ENCODE data around the gene TMEM98.
A peak's percentile ranks its signal among the peaks of the same experiment; 100 is the strongest.

The TMEM98 gene

GRCh38 chr17:32901743-32902142, 26.2 kb upstream of the TMEM98 start:
- no peak overlapping the region for H3K27ac ChIP-seq (ENCODE audit: low read depth, low read length)
- no peaks in the 10 kb centered on the region for H3K36me3 ChIP-seq (ENCODE audit: control insufficient read depth, insufficient read depth, low read length)
- H3K27me3 ChIP-seq (ENCODE audit: control insufficient read depth, insufficient read depth, low read length), result no peaks in the 10 kb centered on the region
- H3K4me3 ChIP-seq (ENCODE audit: low read length), result no peak overlapping the region
- H3K4me1 ChIP-seq (ENCODE audit: control insufficient read depth, insufficient read depth, low read length), result no peaks in the 10 kb centered on the region
- no peak overlapping the region for H3K9ac ChIP-seq (ENCODE audit: low read length)

DNA sequence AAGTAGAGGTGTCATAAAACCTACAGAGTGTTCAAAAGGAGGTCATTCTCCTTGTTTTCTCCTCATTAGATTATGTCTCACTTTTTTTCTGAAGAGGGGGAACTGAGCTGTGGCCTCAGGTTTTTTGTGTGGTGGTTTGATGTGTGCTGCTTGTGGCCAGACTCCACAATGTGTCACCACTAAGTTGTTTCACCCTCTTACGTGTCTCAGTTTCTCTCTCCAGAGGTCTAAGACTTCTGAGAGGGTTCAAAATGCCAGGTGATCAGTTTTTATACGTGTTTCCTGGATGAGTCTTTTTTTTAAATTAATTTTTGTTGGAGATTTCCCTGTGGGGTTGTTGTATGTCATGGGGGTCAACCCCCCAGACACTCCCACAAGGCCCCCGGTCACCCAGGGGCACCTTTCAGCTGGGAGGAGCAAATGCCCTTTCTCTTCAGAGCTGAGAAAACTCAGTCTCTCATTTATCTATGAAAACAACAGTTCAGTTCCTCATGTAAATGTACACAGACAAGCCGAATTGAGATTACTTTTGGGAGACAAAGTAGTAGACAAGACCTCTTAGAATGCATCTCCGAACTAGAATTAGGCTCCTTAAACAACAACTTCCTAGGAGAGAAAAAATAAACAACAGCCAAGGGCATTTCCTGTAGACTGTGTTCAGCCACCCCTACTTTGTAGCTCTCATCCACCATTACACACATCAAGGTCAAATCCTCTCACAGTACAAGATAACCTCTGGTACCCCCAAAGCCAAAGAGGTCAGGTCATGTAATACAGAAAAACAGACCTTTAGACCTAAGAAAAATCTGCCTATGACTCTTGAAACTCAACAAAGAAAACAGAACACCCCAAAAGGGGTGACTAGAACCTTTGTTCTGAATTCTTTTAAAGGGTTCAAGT, 23.9 kb upstream of the TMEM98 start:
- no peak overlapping the region for H3K9ac ChIP-seq (ENCODE audit: low read length)
- H3K27ac ChIP-seq (ENCODE audit: low read depth, low read length), result no peak overlapping the region
- H3K27me3 ChIP-seq (ENCODE audit: control insufficient read depth, insufficient read depth, low read length), result no peaks in the 10 kb centered on the region
- no peaks in the 10 kb centered on the region for H3K4me1 ChIP-seq (ENCODE audit: control insufficient read depth, insufficient read depth, low read length)
- no peaks in the 10 kb centered on the region for H3K36me3 ChIP-seq (ENCODE audit: control insufficient read depth, insufficient read depth, low read length)
- H3K4me3 ChIP-seq (ENCODE audit: low read length), result no peak overlapping the region

GRCh38 chr17:32904891-32905290, 23.1 kb upstream of the TMEM98 start:
- Histone ChIP-seq H3K4me3 (ENCODE audit: low read length) (no peak overlapping the region), H3K36me3 (ENCODE audit: control insufficient read depth, insufficient read depth, low read length) (no peaks in the 10 kb centered on the region), H3K27ac (ENCODE audit: low read depth, low read length) (no peak overlapping the region), H3K9ac (ENCODE audit: low read length) (no peak overlapping the region), H3K4me1 (ENCODE audit: control insufficient read depth, insufficient read depth, low read length) (no peaks in the 10 kb centered on the region), H3K27me3 (ENCODE audit: control insufficient read depth, insufficient read depth, low read length) (no peaks in the 10 kb centered on the region)

DNA sequence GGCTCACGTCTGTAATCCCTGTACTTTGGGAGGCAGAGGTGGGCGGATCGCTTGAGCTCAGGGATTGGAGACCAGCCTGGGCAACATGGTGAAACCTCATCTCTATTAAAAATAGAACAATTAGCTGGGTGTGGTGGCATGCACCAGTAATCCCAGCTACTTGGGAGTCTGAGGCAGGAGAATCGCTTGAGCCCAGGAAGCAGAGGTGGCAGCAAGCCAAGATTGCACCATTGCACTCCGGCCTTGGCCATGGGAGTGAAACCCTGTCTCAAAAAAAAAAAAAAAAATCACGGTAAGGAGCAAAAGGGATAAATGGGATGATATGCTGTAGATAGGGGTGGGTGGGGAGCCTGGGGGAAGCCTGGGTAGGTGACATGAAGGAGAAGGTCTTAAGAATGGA, 20.4 kb upstream of the TMEM98 start:
- Histone ChIP-seq H3K27ac (ENCODE audit: low read depth, low read length) (no peak overlapping the region), H3K9ac (ENCODE audit: low read length) (no peak overlapping the region), H3K27me3 (ENCODE audit: control insufficient read depth, insufficient read depth, low read length) (no peaks in the 10 kb centered on the region), H3K4me1 (ENCODE audit: control insufficient read depth, insufficient read depth, low read length) (peaks cover 7% of the 10 kb centered on the region), H3K36me3 (ENCODE audit: control insufficient read depth, insufficient read depth, low read length) (no peaks in the 10 kb centered on the region), H3K4me3 (ENCODE audit: low read length) (no peak overlapping the region)

DNA sequence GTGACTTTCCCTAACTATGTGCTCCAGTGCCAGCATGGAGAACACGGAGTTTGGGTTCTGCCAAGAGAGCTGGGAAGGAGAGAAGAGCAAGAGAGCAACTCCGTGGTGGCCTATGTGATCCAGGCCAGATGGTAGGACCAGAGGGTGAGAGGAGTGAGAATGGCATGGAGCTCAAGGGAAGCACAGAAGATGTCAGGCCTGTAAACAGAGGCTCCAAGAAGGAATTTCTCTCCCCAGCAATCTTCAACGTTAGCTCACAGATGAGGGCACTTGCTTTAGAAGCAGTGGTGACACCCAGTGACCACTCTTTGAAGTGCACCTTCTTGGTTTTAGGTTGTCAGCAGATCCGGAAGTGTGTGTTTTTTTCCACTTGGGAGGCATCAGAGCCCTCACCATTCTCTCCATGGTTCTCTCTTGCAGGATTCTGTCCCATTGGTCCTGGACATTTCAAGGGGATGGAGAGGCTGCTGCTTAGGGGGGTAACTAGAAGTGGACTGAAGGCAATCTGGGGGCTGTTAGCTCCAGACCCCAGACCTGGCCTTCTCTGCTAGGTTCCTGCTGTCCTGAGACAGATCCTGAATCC, 18.1 kb upstream of the TMEM98 start:
- Histone ChIP-seq H3K4me3 (ENCODE audit: low read length) (no peak overlapping the region), H3K27ac (ENCODE audit: low read depth, low read length) (no peak overlapping the region), H3K36me3 (ENCODE audit: control insufficient read depth, insufficient read depth, low read length) (no peaks in the 10 kb centered on the region), H3K9ac (ENCODE audit: low read length) (no peak overlapping the region), H3K27me3 (ENCODE audit: control insufficient read depth, insufficient read depth, low read length) (no peaks in the 10 kb centered on the region), H3K4me1 (ENCODE audit: control insufficient read depth, insufficient read depth, low read length) (peaks cover 7% of the 10 kb centered on the region)

DNA sequence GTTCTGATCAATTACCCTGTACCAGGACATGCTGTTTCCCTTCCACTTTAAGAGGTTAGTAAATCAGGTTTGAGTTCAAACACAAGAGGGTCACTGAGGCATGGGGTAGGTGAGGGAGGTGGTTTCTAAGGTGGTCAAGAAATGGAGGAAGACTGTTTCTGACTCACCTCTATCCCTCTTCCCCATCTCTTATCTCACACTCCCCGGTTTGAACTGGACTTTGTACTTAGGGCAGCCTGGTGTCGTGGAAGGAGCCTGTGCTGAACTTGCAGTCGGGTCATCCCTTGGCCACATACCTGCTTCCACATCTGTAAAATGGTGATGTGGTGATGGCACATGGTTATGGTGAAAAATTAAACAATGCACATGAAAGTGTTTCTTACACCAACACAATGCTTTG, 17.2 kb upstream of the TMEM98 start:
- no peaks in the 10 kb centered on the region for H3K27me3 ChIP-seq (ENCODE audit: control insufficient read depth, insufficient read depth, low read length)
- no peak overlapping the region for H3K27ac ChIP-seq (ENCODE audit: low read depth, low read length)
- no peaks in the 10 kb centered on the region for H3K36me3 ChIP-seq (ENCODE audit: control insufficient read depth, insufficient read depth, low read length)
- peaks cover 7% of the 10 kb centered on the region for H3K4me1 ChIP-seq (ENCODE audit: control insufficient read depth, insufficient read depth, low read length)
- H3K9ac ChIP-seq (ENCODE audit: low read length), result no peak overlapping the region
- no peak overlapping the region for H3K4me3 ChIP-seq (ENCODE audit: low read length)

- Histone ChIP-seq H3K9ac (ENCODE audit: low read length) (no peak overlapping the region), H3K27ac (ENCODE audit: low read depth, low read length) (peak overlapping the region; percentile 30), H3K4me1 (ENCODE audit: control insufficient read depth, insufficient read depth, low read length) (peaks cover 7% of the 10 kb centered on the region), H3K36me3 (ENCODE audit: control insufficient read depth, insufficient read depth, low read length) (no peaks in the 10 kb centered on the region), H3K4me3 (ENCODE audit: low read length) (peak overlapping the region; percentile 51), H3K27me3 (ENCODE audit: control insufficient read depth, insufficient read depth, low read length) (no peaks in the 10 kb centered on the region)
These were observed 15.6 kb upstream of the TMEM98 start for GRCh38 chr17:32912218-32912897.

- Histone ChIP-seq H3K27ac (ENCODE audit: low read depth, low read length) (no peak overlapping the region), H3K36me3 (ENCODE audit: control insufficient read depth, insufficient read depth, low read length) (no peaks in the 10 kb centered on the region), H3K9ac (ENCODE audit: low read length) (no peak overlapping the region), H3K4me3 (ENCODE audit: low read length) (no peak overlapping the region), H3K4me1 (ENCODE audit: control insufficient read depth, insufficient read depth, low read length) (peaks cover 7% of the 10 kb centered on the region), H3K27me3 (ENCODE audit: control insufficient read depth, insufficient read depth, low read length) (no peaks in the 10 kb centered on the region)
These were observed 14.4 kb upstream of the TMEM98 start for GRCh38 chr17:32913593-32913992.

DNA sequence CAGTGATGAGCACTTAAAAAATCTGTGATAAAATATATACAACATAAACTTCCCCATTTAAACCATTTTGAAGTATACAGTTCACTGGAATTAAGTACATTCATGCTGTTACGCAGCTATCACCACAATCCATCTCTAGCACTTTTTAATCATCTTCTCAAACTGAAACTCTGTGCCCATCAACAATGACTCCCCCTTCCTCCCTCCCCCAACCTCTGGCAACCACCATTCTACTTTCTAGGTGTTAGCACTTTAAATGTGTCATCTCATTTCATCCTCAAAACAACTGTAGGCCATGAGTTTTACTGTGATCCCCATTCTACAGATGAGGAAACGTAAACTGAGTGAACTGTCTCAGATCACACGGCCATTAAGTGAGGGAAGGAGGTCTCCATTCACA, 13.8 kb upstream of the TMEM98 start:
- H3K27ac ChIP-seq (ENCODE audit: low read depth, low read length), result no peak overlapping the region
- H3K27me3 ChIP-seq (ENCODE audit: control insufficient read depth, insufficient read depth, low read length), result no peaks in the 10 kb centered on the region
- H3K9ac ChIP-seq (ENCODE audit: low read length), result no peak overlapping the region
- peaks cover 7% of the 10 kb centered on the region for H3K4me1 ChIP-seq (ENCODE audit: control insufficient read depth, insufficient read depth, low read length)
- no peak overlapping the region for H3K4me3 ChIP-seq (ENCODE audit: low read length)
- H3K36me3 ChIP-seq (ENCODE audit: control insufficient read depth, insufficient read depth, low read length), result no peaks in the 10 kb centered on the region

DNA sequence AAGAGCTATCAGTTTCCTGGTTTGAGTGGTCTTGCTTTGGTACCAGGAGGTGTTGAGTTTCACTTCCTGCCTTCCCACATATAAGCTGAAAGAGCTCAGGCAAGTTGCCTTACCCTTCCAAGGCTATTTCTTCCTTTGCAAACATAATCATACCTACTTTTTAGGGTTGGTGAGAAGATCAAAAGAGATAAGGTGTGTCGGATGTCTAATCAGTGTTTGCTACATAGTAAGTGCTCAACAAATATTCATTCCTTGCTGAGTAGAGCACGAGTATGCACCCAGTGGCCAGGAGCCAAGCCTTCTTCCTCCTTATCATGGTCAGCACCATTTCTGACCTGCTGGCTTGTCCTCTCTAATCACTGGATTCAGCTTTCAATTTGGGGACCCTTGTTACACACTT, 12.7 kb upstream of the TMEM98 start:
- Histone ChIP-seq H3K27ac (ENCODE audit: low read depth, low read length) (no peak overlapping the region), H3K4me1 (ENCODE audit: control insufficient read depth, insufficient read depth, low read length) (peaks cover 7% of the 10 kb centered on the region), H3K27me3 (ENCODE audit: control insufficient read depth, insufficient read depth, low read length) (no peaks in the 10 kb centered on the region), H3K9ac (ENCODE audit: low read length) (no peak overlapping the region), H3K4me3 (ENCODE audit: low read length) (no peak overlapping the region), H3K36me3 (ENCODE audit: control insufficient read depth, insufficient read depth, low read length) (no peaks in the 10 kb centered on the region)

- Histone ChIP-seq H3K4me3 (ENCODE audit: low read length) (no peak overlapping the region), H3K9ac (ENCODE audit: low read length) (no peak overlapping the region), H3K36me3 (ENCODE audit: control insufficient read depth, insufficient read depth, low read length) (no peaks in the 10 kb centered on the region), H3K27ac (ENCODE audit: low read depth, low read length) (no peak overlapping the region), H3K4me1 (ENCODE audit: control insufficient read depth, insufficient read depth, low read length) (peaks cover 7% of the 10 kb centered on the region), H3K27me3 (ENCODE audit: control insufficient read depth, insufficient read depth, low read length) (no peaks in the 10 kb centered on the region)
These were observed 11.8 kb upstream of the TMEM98 start for GRCh38 chr17:32916134-32916533.

DNA sequence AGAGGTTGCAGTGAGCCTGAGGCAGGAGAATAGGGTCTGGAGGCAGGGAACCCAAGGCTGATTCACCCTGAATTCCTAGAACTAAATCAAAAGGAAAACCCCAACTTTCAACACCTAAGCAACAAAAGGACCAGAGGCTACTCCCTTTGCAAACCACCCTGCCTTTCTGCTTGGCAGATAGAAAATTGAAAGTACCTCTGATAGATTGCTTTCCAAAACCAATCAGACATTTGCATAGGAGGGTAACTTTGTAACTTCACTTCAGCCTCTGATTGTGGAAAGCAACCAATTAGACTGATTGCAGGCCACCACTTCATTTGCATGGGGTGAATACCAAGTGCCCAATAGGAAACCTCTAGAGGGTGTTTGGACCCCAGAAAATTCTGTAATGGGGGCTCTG, 10.9 kb upstream of the TMEM98 start:
- Histone ChIP-seq H3K36me3 (ENCODE audit: control insufficient read depth, insufficient read depth, low read length) (no peaks in the 10 kb centered on the region), H3K4me1 (ENCODE audit: control insufficient read depth, insufficient read depth, low read length) (peaks cover 2% of the 10 kb centered on the region), H3K4me3 (ENCODE audit: low read length) (no peak overlapping the region), H3K27me3 (ENCODE audit: control insufficient read depth, insufficient read depth, low read length) (no peaks in the 10 kb centered on the region), H3K27ac (ENCODE audit: low read depth, low read length) (no peak overlapping the region), H3K9ac (ENCODE audit: low read length) (no peak overlapping the region)
